ENCODE data around the gene DHRS3.
"Not testable (repeated sequence)": the region's sequence is repeated elsewhere in the genome, so short reads cannot be mapped to it uniquely, and the experiment has no call there.

The DHRS3 gene

GRCh38 chr1:12544992-12545391 is 73.0 kb downstream of the DHRS3 start:
- DNase-seq: no peak
- Mint-ChIP-seq H3K4me1 (ENCODE audit: low read depth) (peaks cover 10% of the 10 kb centered on the region), H3K36me3 (ENCODE audit: low read depth) (no peaks in the 10 kb centered on the region), H3K27me3 (no peaks in the 10 kb centered on the region), H3K27ac (no peak overlapping the region), H3K4me3 (no peak overlapping the region), H3K9me3 (no peaks in the 10 kb centered on the region)

- Mint-ChIP-seq H3K4me1 (ENCODE audit: low read depth) (peaks cover 5% of the 10 kb centered on the region), H3K27me3 (no peaks in the 10 kb centered on the region), H3K27ac (no peak overlapping the region), H3K4me3 (no peak overlapping the region), H3K9me3 (no peaks in the 10 kb centered on the region), H3K36me3 (ENCODE audit: low read depth) (no peaks in the 10 kb centered on the region)
- no peak for DNase-seq
These were observed 73.7 kb downstream of the DHRS3 start for GRCh38 chr1:12544357-12544756.

- H3K27me3 Mint-ChIP-seq: no peaks in the 10 kb centered on the region
- H3K36me3 Mint-ChIP-seq (ENCODE audit: low read depth): no peaks in the 10 kb centered on the region
- peaks cover 5% of the 10 kb centered on the region for H3K4me1 Mint-ChIP-seq (ENCODE audit: low read depth)
- H3K27ac Mint-ChIP-seq: no peak overlapping the region
- H3K4me3 Mint-ChIP-seq: no peak overlapping the region
- no peak for DNase-seq
- no peaks in the 10 kb centered on the region for H3K9me3 Mint-ChIP-seq
These were observed 74.3 kb downstream of the DHRS3 start for GRCh38 chr1:12543740-12544154.

- Mint-ChIP-seq H3K27ac (no peak overlapping the region), H3K9me3 (no peaks in the 10 kb centered on the region), H3K27me3 (no peaks in the 10 kb centered on the region), H3K36me3 (ENCODE audit: low read depth) (no peaks in the 10 kb centered on the region), H3K4me1 (ENCODE audit: low read depth) (peaks cover 5% of the 10 kb centered on the region), H3K4me3 (no peak overlapping the region)
- DNase-seq: no peak
These were observed 75.1 kb downstream of the DHRS3 start for GRCh38 chr1:12542616-12543592.

GRCh38 chr1:12542138-12542465 is 75.9 kb downstream of the DHRS3 start:
- Mint-ChIP-seq H3K36me3 (ENCODE audit: low read depth) (peaks cover 6% of the 10 kb centered on the region), H3K4me1 (ENCODE audit: low read depth) (peaks cover 5% of the 10 kb centered on the region), H3K27me3 (no peaks in the 10 kb centered on the region), H3K27ac (no peak overlapping the region), H3K9me3 (peaks cover 3% of the 10 kb centered on the region), H3K4me3 (no peak overlapping the region)
- DNase-seq: no peak

GRCh38 chr1:12541274-12542137 is 76.5 kb downstream of the DHRS3 start:
- peaks cover 7% of the 10 kb centered on the region for H3K4me1 Mint-ChIP-seq (ENCODE audit: low read depth)
- H3K4me3 Mint-ChIP-seq: no peak overlapping the region
- DNase-seq: no peak
- H3K36me3 Mint-ChIP-seq (ENCODE audit: low read depth): peaks cover 8% of the 10 kb centered on the region
- H3K27ac Mint-ChIP-seq: no peak overlapping the region
- H3K9me3 Mint-ChIP-seq: peaks cover 6% of the 10 kb centered on the region
- H3K27me3 Mint-ChIP-seq: no peaks in the 10 kb centered on the region

- H3K4me1 Mint-ChIP-seq (ENCODE audit: low read depth): peaks cover 10% of the 10 kb centered on the region
- no peak for DNase-seq
- peaks cover 15% of the 10 kb centered on the region for H3K36me3 Mint-ChIP-seq (ENCODE audit: low read depth)
- peaks cover 12% of the 10 kb centered on the region for H3K9me3 Mint-ChIP-seq
- H3K27ac Mint-ChIP-seq: no peak overlapping the region
- H3K27me3 Mint-ChIP-seq: no peaks in the 10 kb centered on the region
- H3K4me3 Mint-ChIP-seq: no peak overlapping the region
These were observed 77.3 kb downstream of the DHRS3 start for GRCh38 chr1:12540580-12541273.

- H3K27ac Mint-ChIP-seq: no peak overlapping the region
- H3K36me3 Mint-ChIP-seq (ENCODE audit: low read depth): peaks cover 20% of the 10 kb centered on the region
- no peak overlapping the region for H3K4me3 Mint-ChIP-seq
- no peaks in the 10 kb centered on the region for H3K27me3 Mint-ChIP-seq
- peaks cover 17% of the 10 kb centered on the region for H3K9me3 Mint-ChIP-seq
- H3K4me1 Mint-ChIP-seq (ENCODE audit: low read depth): peaks cover 8% of the 10 kb centered on the region
- DNase-seq: no peak
These were observed 78.1 kb downstream of the DHRS3 start for GRCh38 chr1:12539705-12540579.

GRCh38 chr1:12539320-12539704 is 78.7 kb downstream of the DHRS3 start:
- Mint-ChIP-seq H3K36me3 (ENCODE audit: low read depth) (peaks cover 20% of the 10 kb centered on the region), H3K27ac (no peak overlapping the region), H3K27me3 (no peaks in the 10 kb centered on the region), H3K9me3 (peaks cover 17% of the 10 kb centered on the region), H3K4me1 (ENCODE audit: low read depth) (peaks cover 5% of the 10 kb centered on the region), H3K4me3 (no peak overlapping the region)
- no peak for DNase-seq

- H3K27ac Mint-ChIP-seq; H3K4me3 Mint-ChIP-seq; DNase-seq; H3K4me1 Mint-ChIP-seq (ENCODE audit: low read depth); H3K27me3 Mint-ChIP-seq: not testable (repeated sequence)
- peaks cover 17% of the 10 kb centered on the region for H3K9me3 Mint-ChIP-seq
- H3K36me3 Mint-ChIP-seq (ENCODE audit: low read depth): peaks cover 20% of the 10 kb centered on the region
These were observed 79.5 kb downstream of the DHRS3 start for GRCh38 chr1:12538536-12538935.

GRCh38 chr1:12537906-12538461 is 80.0 kb downstream of the DHRS3 start:
- H3K4me3 Mint-ChIP-seq: no peak overlapping the region
- no peaks in the 10 kb centered on the region for H3K27me3 Mint-ChIP-seq
- H3K4me1 Mint-ChIP-seq (ENCODE audit: low read depth): peaks cover 8% of the 10 kb centered on the region
- peaks cover 20% of the 10 kb centered on the region for H3K36me3 Mint-ChIP-seq (ENCODE audit: low read depth)
- no peak overlapping the region for H3K27ac Mint-ChIP-seq
- no peak for DNase-seq
- peaks cover 17% of the 10 kb centered on the region for H3K9me3 Mint-ChIP-seq

- peaks cover 8% of the 10 kb centered on the region for H3K4me1 Mint-ChIP-seq (ENCODE audit: low read depth)
- H3K27me3 Mint-ChIP-seq: no peaks in the 10 kb centered on the region
- no peak overlapping the region for H3K4me3 Mint-ChIP-seq
- DNase-seq: no peak
- H3K36me3 Mint-ChIP-seq (ENCODE audit: low read depth): peaks cover 20% of the 10 kb centered on the region
- no peak overlapping the region for H3K27ac Mint-ChIP-seq
- peaks cover 17% of the 10 kb centered on the region for H3K9me3 Mint-ChIP-seq
These were observed 80.7 kb downstream of the DHRS3 start for GRCh38 chr1:12537294-12537693.

- no peak overlapping the region for H3K4me3 Mint-ChIP-seq
- H3K4me1 Mint-ChIP-seq (ENCODE audit: low read depth): peaks cover 8% of the 10 kb centered on the region
- no peaks in the 10 kb centered on the region for H3K27me3 Mint-ChIP-seq
- DNase-seq: no peak
- peaks cover 20% of the 10 kb centered on the region for H3K36me3 Mint-ChIP-seq (ENCODE audit: low read depth)
- peak overlapping the region; percentile 24 for H3K27ac Mint-ChIP-seq
- H3K9me3 Mint-ChIP-seq: peaks cover 17% of the 10 kb centered on the region
These were observed 81.9 kb downstream of the DHRS3 start for GRCh38 chr1:12536023-12536639.
